PC-9 (cell line): ENCODE results near the gene TMEM135.
A peak's percentile ranks its signal among the peaks of the same experiment; 100 is the strongest.

Experiments
- EZH2 ChIP-seq: fragments of 200-600 bp; sonication (generic); IDR thresholded peaks from 2 replicates; pipeline ENCODE4 v1.8.0; 2017; ENCODE audit warnings: antibody characterized with exemption, low read depth
- TF ChIP-seq, protein P1 (sequence below): fragments of 200-600 bp; sonication (generic); conservative IDR thresholded peaks from 2 replicates; pipeline ENCODE4 v1.6.1; 2017; ENCODE audit warnings: mixed run types, antibody characterized with exemption, mild to moderate bottlenecking, moderate library complexity

DNA sequence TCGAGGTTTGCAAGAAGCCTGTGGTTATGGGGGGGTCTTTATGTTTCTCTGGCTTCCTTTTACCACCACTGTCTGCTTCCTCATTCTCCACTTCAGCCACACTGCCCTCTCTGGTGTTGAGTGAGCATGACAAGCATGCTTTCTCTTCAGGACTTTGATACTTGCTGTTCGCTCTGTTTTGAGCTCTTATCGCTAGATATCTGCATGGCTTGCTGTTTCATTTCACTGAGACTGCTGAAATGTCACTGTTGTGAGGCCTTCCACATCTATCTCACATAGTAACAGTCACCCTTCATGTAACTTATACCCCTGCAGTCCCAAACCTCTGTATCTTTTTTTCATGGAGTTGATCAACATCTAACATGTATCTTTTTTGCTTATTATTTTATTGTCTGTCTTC, 59.8 kb downstream of the TMEM135 start:
- TF ChIP-seq, protein P1, sequence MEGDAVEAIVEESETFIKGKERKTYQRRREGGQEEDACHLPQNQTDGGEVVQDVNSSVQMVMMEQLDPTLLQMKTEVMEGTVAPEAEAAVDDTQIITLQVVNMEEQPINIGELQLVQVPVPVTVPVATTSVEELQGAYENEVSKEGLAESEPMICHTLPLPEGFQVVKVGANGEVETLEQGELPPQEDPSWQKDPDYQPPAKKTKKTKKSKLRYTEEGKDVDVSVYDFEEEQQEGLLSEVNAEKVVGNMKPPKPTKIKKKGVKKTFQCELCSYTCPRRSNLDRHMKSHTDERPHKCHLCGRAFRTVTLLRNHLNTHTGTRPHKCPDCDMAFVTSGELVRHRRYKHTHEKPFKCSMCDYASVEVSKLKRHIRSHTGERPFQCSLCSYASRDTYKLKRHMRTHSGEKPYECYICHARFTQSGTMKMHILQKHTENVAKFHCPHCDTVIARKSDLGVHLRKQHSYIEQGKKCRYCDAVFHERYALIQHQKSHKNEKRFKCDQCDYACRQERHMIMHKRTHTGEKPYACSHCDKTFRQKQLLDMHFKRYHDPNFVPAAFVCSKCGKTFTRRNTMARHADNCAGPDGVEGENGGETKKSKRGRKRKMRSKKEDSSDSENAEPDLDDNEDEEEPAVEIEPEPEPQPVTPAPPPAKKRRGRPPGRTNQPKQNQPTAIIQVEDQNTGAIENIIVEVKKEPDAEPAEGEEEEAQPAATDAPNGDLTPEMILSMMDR = peak; percentile 73
- no peak for TF ChIP-seq EZH2
